K562 treated with DMSO at 1 percent for 48 hours (cell line): ENCODE measurements around the gene ATF7IP2. TPM values are rescaled to one million over a fixed set of nuclear protein-coding genes. Genes with fewer than 3 reads are reported as not detected.

Experiments used
- total RNA-seq: library from RNA; unstranded; fragments of 300-600 nt; gene quantifications from 2 replicates; pipeline ENCODE4 v1.2.3, GENCODE V29; 2022; ENCODE audit warnings: low replicate concordance; ENCODE audit errors: extremely low read depth

ATF7IP2 gene, protein sequence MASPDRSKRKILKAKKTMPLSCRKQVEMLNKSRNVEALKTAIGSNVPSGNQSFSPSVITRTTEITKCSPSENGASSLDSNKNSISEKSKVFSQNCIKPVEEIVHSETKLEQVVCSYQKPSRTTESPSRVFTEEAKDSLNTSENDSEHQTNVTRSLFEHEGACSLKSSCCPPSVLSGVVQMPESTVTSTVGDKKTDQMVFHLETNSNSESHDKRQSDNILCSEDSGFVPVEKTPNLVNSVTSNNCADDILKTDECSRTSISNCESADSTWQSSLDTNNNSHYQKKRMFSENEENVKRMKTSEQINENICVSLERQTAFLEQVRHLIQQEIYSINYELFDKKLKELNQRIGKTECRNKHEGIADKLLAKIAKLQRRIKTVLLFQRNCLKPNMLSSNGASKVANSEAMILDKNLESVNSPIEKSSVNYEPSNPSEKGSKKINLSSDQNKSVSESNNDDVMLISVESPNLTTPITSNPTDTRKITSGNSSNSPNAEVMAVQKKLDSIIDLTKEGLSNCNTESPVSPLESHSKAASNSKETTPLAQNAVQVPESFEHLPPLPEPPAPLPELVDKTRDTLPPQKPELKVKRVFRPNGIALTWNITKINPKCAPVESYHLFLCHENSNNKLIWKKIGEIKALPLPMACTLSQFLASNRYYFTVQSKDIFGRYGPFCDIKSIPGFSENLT
- total RNA-seq = not detected in 2 replicates

DNA sequence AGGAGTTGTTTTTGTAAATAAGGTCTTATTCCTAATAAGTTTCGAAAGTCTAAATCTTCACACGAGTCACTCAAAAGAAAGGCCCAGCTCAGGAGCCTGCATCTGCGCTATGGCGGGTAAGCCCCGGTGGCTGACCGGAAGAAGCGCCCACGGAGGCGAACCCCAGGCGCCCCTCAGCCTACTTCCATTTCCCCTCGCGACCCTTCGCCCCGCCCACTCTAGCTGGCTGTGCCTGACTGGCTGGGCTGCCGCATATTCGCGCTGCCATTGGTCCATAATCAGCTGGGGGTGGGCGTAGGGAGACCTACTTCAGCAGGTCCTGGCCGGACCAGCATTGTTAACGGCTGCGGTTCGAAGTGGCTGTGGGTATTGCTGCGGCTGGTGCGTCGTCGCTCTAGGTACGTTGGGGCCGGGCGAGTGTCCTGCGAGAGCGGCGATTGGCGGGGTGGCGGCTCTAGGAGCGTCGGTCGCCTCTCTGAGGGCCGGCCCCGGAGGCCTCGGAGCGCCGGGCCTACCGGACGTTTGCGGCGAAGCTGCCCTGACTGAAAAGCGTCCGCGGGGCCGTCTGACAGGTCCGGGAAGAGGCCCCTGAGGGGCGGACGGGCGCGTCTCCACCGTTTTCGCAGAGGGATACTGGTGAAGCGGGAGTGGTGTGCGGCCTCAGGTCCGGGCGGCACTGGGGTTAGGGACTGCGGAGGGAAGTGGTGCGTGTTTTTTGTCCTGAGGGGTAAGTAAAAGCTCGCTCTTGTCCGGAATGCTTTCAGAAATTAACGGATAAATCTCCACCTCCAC, at the start of gene ATF7IP2:
Gene ATF7IP2 (plus strand): TSS at position 337 of the 792 bp plus-strand sequence. CDS start 44,560 bp downstream, outside the sequence.

Other genes starting within 250 kb of the ATF7IP2 start
- not detected in 2 replicates for gene GRIN2A, start 203.6 kb upstream of the ATF7IP2 start, total RNA-seq
- not detected in 2 replicates for gene EMP2, start 194.5 kb downstream of the ATF7IP2 start, total RNA-seq